ENCODE measurements around the gene BNIP3. TPM values are rescaled to one million over a fixed set of nuclear protein-coding genes. Genes with fewer than 3 reads are reported as not detected.

BNIP3 gene
- total and polyA plus RNA-seq, 2 donors (not counting 3 experiments of a cell fraction or from before 2014, with no cell fraction given): 51.4 to 53.3 TPM

DNA sequence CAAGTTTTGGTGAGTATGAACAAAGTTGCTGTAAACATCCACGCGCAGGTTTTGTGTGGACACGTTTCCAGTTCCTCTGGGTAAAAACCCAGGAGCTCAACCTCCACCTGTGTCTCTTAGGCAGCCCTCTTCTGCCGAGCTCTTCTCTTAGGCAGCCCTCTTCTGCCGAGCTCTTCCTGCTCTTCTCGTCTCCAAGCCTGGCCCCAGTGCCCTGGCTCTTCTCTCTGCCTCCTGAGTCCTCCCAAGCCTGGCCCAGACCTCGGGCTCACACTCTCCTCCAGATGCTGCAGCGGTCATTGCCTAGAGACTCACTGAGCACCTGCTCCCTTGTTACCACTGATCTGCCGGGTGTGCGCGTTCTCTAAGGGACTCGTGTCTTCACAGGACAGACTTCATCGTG, 38.7 kb upstream of the BNIP3 start:
- no peak for DNase-seq (ENCODE audit: low read depth, low spot score)
- ChIA-PET POLR2A (no interaction called here), CTCF (interaction anchor here (6.4 kb wide), 1 partner anchor 132 kb away, joined by 384 read pairs; no protein-coding TSS in a partner anchor)
- H3K9me3 ChIP-seq (replicated peaks; ENCODE audit: control insufficient read depth, insufficient read depth, low read length): no peaks in the 10 kb centered on the region
- TF ChIP-seq JUN (IDR thresholded peaks at IDR 0.05; ENCODE audit: borderline replicate concordance, insufficient read depth, insufficient read length, low read depth) (no peak), POLR2AphosphoS5 (IDR thresholded peaks at IDR 0.05; ENCODE audit: insufficient read depth, low read depth, low read length) (no peak), MYC (IDR thresholded peaks at IDR 0.05; ENCODE audit: low read depth, low read length) (no peak), EZH2 (IDR thresholded peaks at IDR 0.05; ENCODE audit: borderline replicate concordance, low read depth, low read length, severe bottlenecking) (no peak), FOS (IDR thresholded peaks at IDR 0.05; ENCODE audit: borderline replicate concordance, insufficient read depth, low read length) (no peak), POLR2A (IDR thresholded peaks at IDR 0.05; ENCODE audit: low read depth, low read length) (no peak), GATA2 (IDR thresholded peaks at IDR 0.05; ENCODE audit: insufficient read depth, insufficient read length, low read depth, low read length) (no peak)
- TF ChIP-seq, protein P1, sequence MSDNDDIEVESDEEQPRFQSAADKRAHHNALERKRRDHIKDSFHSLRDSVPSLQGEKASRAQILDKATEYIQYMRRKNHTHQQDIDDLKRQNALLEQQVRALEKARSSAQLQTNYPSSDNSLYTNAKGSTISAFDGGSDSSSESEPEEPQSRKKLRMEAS (IDR thresholded peaks at IDR 0.05; ENCODE audit: insufficient read depth, insufficient read length): no peak
- TF ChIP-seq, protein P2, sequence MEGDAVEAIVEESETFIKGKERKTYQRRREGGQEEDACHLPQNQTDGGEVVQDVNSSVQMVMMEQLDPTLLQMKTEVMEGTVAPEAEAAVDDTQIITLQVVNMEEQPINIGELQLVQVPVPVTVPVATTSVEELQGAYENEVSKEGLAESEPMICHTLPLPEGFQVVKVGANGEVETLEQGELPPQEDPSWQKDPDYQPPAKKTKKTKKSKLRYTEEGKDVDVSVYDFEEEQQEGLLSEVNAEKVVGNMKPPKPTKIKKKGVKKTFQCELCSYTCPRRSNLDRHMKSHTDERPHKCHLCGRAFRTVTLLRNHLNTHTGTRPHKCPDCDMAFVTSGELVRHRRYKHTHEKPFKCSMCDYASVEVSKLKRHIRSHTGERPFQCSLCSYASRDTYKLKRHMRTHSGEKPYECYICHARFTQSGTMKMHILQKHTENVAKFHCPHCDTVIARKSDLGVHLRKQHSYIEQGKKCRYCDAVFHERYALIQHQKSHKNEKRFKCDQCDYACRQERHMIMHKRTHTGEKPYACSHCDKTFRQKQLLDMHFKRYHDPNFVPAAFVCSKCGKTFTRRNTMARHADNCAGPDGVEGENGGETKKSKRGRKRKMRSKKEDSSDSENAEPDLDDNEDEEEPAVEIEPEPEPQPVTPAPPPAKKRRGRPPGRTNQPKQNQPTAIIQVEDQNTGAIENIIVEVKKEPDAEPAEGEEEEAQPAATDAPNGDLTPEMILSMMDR (IDR thresholded peaks at IDR 0.05; ENCODE audit: extremely low read depth in 1 of 2, insufficient read depth in 1 of 2, low read depth in 1 of 2, low read length in 2 of 2): no peak
- H3K9ac ChIP-seq (replicated peaks; ENCODE audit: extremely low read depth, insufficient read depth, low read length): no peak overlapping the region
- BruUV-seq (replicated peaks): no TSS peak
- no peak overlapping the region for H3K27ac ChIP-seq (ENCODE audit: insufficient read depth, low read depth, low read length)
- H3K27me3 ChIP-seq (ENCODE audit: control insufficient read depth in 2 of 2, insufficient read depth in 2 of 2, low read length in 2 of 2): peaks cover 2 to 6% of the 10 kb centered on the region in 2 experiments
- H3K79me2 ChIP-seq (ENCODE audit: control insufficient read depth, insufficient read depth, low read length): no peaks in the 10 kb centered on the region
- no peaks in the 10 kb centered on the region for H3K4me1 ChIP-seq (ENCODE audit: control insufficient read depth, extremely low read depth, insufficient read depth, low read length)
- no peak overlapping the region for H2AFZ ChIP-seq (ENCODE audit: low read depth, low read length)
- H4K20me1 ChIP-seq (replicated peaks; ENCODE audit: control insufficient read depth, extremely low read depth, insufficient read depth, low read length): no peaks in the 10 kb centered on the region
- no peak overlapping the region for H3K4me3 ChIP-seq (replicated peaks in 1 of 3; ENCODE audit: insufficient read depth in 1 of 3, low read depth in 1 of 3, low read length in 3 of 3)
- H3K9me1 ChIP-seq (replicated peaks; ENCODE audit: control insufficient read depth, extremely low read depth, insufficient read depth, low read length): no peaks in the 10 kb centered on the region
- no peak for FAIRE-seq
- H3K36me3 ChIP-seq (ENCODE audit: control insufficient read depth in 2 of 2, extremely low read depth in 1 of 2, insufficient read depth in 2 of 2, low read length in 2 of 2): no peaks in the 10 kb centered on the region
- dilution Hi-C loops (cut with MboI; ENCODE audit: extremely low pct_ligation_motif_present, low sequenced_read_pairs): no loop called here
- no peak overlapping the region for H3K4me2 ChIP-seq (ENCODE audit: insufficient read depth, low read length)
- intact Hi-C loops (cut with micrococcal nuclease): no loop called here

Measured in endothelial cell of umbilical vein (primary cell).